GM12872 (cell line): Measurements from ENCODE around the gene DIABLO.

Source experiments
- TF ChIP-seq, protein P1 (sequence below): IDR thresholded peaks from 3 replicates; pipeline ENCODE4 v1.5.1; 2011; ENCODE audit warnings: low read depth, mild to moderate bottlenecking, low read length, moderate library complexity; ENCODE audit not compliant: insufficient read depth

DIABLO gene

DNA sequence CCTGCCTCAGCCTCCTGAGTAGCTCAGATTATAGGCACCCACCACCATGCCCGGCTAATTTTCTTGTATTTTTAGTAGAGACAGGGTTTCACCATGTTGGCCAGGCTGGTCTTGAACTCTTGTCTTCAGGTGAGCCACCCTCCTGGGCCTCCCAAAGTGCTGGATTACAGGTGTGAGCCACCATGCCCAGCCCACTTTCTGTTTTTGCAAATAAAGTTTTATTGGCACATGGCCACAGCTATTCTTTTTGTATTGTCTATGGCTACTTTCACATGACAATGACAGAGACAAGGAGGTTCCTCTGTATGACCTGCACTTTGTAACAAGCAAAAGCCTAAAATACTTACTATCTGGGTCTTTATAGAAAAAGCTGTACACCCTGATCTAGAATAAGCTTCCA lies 19.7 kb upstream of the DIABLO start:
- TF ChIP-seq, protein P1, sequence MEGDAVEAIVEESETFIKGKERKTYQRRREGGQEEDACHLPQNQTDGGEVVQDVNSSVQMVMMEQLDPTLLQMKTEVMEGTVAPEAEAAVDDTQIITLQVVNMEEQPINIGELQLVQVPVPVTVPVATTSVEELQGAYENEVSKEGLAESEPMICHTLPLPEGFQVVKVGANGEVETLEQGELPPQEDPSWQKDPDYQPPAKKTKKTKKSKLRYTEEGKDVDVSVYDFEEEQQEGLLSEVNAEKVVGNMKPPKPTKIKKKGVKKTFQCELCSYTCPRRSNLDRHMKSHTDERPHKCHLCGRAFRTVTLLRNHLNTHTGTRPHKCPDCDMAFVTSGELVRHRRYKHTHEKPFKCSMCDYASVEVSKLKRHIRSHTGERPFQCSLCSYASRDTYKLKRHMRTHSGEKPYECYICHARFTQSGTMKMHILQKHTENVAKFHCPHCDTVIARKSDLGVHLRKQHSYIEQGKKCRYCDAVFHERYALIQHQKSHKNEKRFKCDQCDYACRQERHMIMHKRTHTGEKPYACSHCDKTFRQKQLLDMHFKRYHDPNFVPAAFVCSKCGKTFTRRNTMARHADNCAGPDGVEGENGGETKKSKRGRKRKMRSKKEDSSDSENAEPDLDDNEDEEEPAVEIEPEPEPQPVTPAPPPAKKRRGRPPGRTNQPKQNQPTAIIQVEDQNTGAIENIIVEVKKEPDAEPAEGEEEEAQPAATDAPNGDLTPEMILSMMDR = no peak

DNA sequence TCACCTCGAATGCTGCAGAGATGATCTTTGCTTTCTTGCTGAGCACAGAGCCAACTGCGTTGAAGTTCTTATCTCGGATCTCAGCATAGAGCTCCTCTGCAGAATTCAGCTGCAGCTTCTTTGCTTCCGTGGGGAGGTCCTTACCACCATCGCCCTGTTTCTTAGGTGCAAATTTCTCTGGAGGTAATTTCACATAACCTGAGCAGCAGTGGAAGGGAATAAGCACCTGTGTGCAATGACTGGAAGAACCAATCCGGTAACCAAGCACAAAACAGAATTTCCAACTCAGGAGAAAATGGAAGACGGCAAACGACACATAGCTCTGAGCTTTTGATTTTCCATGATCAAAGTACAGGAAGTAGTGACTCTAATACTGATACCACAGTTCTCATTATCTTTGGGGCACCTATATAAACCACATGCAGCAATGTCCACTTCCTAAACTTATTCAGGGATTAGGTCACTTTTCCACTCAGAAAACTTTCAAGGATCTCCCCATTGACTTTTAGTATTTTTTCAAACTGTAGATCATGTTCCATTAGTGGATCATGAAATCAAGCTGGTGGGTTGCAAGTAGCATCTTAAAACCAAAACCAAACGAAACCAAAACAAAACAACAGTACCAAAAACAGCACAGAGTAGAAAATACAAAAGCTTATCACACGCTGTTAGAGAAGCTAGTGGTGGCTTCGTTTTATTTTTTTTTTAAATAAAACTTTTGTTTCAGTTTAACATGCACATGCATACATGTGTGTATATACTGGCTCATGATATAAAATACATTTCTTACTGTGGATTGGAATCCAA lies 18.9 kb upstream of the DIABLO start:
- TF ChIP-seq, protein P1 = no peak

DNA sequence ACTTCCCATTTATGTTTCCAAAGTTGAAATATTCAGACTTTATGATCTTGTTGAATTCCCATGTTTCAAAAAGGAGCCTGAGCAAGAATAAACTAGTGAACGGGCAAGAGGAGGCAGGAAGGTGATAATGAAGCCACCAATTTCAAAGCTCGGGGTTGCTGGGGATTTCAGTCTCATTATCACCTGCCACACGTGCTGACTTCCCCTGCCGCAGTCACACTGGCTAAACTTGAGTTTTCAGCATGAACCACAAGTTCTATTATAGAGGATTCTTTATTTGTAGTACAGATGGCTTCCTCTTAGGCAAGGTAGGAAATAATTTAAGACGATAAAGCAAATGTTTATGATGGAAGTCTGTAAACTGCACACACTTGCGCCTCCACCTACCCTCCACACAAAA lies 18.1 kb upstream of the DIABLO start:
- TF ChIP-seq, protein P1 = no peak

DNA sequence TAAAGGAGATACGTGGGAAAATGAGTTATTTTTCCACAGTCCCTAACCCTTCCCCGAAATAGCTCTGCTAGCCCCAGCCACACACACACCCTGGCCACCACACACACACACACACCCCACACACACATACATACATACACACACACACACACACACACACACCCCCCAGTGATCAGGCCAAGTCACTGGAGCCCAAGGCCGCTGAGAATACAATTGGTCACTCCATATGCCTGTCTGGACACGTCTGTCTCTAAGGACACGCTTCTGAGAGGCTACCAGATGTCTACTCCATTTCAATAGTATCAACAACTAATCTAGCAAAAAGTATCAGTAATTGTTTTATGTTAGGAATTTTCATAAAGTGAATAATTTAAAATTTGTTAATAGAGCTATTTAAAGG lies 13.0 kb upstream of the DIABLO start:
- TF ChIP-seq, protein P1 = no peak

DNA sequence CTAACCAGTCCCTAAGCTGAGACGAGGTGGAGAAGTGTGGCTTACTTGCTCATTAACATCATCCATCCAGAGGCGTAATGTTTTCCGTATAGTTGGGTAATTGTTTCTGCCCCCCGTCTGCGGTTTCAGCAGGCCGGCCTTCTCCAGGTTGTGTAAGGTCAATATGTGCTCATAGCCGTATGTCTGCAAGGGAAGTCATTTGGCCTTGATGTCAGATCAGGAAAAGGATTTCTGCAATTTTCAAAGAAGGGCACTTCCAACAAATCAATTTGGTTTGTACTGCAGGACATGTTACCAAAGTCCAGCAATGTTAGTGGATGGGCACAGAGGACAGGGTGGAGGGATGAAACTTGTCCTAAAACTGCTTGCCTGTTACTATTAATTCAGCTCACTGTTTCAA lies 9.9 kb upstream of the DIABLO start:
- TF ChIP-seq, protein P1 = no peak

DNA sequence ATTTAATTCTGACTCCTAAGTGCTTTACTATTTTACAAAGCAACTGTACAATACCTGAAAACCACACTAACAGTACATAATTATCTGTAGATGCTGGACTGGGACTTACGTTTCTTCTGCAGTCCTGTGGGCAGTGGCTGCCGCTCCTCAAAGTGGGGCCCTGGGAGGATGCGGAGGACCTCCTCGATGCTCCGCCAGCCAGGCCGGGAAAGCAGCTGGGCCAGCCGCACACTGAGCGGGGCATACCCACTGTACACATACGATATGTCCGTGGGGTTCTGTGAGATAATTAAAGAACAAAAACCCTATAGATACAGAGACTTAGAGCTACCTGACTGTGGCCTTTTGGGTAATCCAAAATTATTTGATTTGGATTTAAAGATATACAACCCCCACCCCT lies 6.8 kb upstream of the DIABLO start:
- TF ChIP-seq, protein P1 = no peak

DNA sequence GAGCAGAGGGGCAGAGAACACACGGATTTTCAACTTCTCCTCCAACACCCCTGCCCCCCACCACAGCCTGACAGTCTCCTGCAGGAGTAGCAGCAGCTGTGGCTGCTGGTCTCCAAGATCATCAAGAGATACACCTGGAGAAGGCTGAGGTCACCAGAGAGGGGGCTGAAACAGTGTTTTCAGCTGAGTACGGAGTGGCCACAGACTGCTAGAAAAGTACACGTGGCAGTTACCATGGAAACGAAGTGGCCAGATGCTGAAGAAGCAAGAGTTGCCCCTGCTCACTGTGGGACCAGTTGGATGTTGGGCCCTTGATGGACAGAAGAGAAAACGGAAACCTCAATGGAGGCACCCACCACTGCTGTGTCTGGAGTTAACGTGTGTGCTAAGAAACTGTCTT lies 4.9 kb upstream of the DIABLO start:
- TF ChIP-seq, protein P1 = no peak
